Activated CD4-positive, CD25-positive, alpha-beta regulatory T cell treated with anti-CD3 and anti-CD28 coated beads, Interleukin-2, amount 50 U/mL, for 24 hours (primary cell): ENCODE measurements around the gene ISOC1.

ENCODE experiments used
- ATAC-seq, 2 donors: fragments of 150-1000 bp; cut with Tn5 transposase; one replicate each; pipeline ENCODE4 v1.10.0; 2021; ENCODE audit warnings: mild to moderate bottlenecking in 1 of 2, moderate library complexity in 1 of 2

The ISOC1 gene

DNA sequence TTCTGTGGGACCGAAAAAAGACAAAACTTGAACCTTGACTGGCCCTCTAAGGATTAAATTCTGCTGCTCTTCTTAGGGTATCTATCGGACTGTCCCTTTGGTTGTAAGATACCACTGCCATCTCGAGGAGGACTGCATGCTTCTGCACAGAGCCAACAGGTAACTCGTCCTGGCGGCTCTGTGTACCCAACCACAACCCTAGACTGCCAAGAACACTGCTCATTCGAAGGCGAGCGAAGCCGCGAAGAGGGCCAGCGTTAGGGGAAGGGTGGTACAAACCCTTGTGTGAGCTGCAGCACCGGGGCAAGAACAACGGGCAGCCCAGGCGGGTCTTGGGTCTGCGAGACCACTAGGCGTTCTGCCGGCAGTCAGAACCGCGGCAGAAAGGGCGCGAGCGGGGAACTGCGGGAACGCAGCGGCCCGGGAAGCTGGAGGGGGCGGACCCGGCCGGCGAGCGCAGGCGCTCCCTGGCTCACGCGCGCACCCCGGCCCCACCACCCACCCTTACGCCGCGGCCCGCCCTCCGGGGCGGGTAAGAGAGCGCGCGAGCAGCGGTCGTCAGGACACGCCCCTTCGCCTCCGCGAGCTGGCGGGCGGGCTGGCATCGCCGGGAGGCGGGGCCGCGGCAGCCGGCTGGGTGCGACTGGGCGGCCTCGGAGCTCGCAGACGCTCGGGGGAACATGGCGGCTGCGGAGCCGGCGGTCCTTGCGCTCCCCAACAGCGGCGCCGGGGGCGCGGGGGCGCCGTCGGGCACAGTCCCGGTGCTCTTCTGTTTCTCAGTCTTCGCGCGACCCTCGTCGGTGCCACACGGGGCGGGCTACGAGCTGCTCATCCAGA, at the start of gene ISOC1:
Gene ISOC1 (plus strand): TSS at position 663 of the 837 bp plus-strand sequence. CDS start 18 bp downstream, at position 681.
- ATAC-seq = peak; percentile 94

- ATAC-seq = no peak
These were observed 48.4 kb upstream of the ISOC1 start for GRCh38 chr5:129046151-129046550.

DNA sequence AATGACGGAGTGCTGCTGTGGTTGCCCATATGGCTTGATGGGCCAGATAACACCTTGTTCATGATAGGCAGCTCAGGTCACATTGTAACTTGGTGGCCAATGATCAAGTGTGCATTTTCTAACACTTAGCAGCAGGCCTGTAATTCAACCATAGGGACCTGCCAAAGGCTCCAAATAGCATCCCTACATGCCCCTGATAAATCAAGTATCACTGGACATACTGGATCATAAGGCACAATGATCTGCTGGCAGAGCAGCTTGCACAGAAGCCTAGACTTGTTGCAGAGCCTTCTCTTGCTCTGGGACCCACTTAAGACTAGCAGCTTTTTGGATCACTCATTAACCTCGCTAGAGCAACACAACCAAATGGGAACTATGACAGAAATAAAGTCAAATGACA, 46.0 kb upstream of the ISOC1 start:
- ATAC-seq = no peak

DNA sequence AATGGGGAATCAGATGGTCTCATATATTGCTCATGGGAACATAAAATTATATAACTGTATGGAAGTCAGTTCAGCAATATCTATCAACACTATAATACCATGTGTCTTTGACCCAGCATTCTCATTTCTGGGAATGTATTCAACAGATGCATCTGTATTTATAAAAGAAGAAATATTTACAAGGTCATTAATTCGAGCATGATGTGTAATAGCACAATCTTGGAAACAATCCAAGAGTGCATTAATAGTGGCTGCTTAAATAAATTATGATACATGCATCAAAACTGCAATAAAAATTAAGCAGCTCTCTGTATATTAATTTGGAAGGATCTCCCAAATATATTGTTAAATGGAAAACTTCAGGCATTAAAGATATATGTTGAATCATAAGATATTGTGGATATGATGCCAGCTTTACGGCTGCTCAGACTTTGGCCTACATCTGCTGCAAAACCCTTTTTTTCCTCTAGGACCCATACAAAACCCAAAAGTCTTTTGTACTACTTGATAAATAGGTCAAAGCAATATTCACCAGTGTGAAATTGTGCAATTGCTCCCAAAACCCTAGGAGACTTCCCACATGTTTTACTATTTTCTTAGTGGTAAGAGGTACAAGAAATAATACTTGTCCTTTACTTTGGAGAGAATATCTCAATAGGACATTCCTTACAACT, 45.3 kb upstream of the ISOC1 start:
- ATAC-seq = no peak

DNA sequence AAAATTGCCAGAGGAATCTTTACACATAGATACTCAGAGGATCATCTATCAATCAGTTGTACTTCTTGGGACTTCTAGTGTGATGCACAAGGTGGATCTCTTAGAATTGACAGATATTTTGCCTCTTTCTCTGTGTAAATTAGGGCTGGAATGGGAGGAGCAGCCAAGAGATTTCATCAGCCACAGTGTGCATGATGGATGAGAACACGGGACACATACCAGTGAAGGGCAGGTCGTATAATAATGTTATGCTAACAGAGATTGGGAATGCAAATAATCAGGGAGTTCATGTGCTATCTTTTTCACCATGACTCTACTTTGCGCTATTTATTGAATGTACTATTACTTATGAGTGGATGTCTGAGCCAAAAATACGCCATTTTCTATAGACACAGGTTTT, 43.3 kb upstream of the ISOC1 start:
- ATAC-seq = no peak

GRCh38 chr5:129053438-129053837, 41.1 kb upstream of the ISOC1 start:
- no peak for ATAC-seq

GRCh38 chr5:129057329-129057728, 37.2 kb upstream of the ISOC1 start:
- no peak for ATAC-seq

DNA sequence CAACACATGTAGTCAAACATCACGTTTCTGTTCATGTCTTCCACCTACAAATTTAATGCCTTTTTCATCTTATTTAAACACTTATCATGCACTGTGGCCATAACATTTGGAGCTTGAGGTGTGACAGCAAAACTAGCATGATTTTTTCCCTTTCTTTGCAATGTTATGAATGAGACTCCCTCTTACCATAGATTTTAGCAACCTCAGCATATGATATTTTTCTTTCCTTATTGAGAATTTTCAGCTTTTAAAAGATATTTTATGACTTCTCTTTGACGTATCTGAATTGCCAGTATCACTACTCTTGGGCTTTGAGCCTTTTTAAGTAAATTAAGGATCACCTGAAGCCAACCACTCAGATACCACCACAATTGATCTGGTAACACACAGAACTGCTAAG, 32.7 kb upstream of the ISOC1 start:
- no peak for ATAC-seq

- no peak for ATAC-seq
These were observed 31.0 kb upstream of the ISOC1 start for GRCh38 chr5:129063483-129064113.

DNA sequence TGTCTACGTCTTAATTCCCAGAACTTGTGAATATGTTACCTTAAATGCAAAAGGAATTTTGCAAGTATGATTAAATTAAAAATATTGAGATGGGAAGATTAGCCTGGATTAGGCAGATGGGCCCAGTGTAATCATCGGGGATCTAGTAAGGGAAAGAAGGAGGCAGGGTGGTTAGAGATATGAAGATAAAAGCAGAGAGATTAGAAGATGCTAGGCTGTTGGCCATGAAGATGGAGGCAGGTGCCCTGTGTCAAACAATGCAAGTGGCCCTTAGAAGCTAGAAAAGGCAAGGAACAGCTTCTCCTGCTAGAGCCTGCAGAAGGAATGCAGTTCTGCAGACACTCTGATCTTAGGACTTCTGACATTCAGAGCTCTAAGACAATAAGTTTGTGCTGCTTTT, 28.8 kb upstream of the ISOC1 start:
- no peak for ATAC-seq

DNA sequence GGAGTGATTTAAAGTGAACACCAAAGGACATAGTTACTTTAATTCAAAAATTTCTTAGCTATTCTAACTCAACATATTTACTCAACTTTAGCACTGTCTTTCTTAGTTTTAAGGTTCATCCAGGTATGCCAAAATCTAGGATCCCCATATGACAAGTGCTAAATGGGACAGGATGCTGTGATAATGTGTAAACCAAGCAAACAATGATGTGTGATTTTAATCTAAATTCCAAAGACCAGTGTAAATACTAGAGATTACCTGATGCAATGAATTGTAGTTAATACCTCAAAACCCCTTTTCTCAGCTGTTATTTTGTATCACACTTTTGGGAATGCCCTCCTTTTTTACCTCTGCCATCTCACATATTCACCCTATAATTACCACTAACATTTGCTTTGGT, 26.8 kb upstream of the ISOC1 start:
- ATAC-seq = no peak

GRCh38 chr5:129069292-129069691, 25.3 kb upstream of the ISOC1 start:
- no peak for ATAC-seq

- no peak for ATAC-seq
These were observed 21.4 kb upstream of the ISOC1 start for GRCh38 chr5:129073111-129073510.

DNA sequence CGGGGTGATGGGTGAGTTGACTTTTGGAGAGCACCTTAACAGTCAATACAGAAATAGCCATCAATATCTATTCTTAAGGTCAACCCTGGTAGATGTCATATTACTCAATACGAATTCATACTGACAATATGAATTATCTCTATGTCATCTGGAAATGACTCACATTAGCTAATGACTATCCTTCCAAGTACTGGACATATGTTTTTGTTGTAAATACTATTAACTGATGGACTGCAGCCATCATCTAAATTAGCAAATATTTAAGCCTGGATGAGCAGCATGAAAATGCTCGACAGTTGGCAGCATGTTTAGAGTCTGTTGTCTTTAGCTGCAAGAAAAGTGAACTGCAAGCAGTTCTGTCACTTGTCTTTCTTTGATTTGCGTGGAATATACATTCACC, 19.6 kb upstream of the ISOC1 start:
- ATAC-seq = no peak

DNA sequence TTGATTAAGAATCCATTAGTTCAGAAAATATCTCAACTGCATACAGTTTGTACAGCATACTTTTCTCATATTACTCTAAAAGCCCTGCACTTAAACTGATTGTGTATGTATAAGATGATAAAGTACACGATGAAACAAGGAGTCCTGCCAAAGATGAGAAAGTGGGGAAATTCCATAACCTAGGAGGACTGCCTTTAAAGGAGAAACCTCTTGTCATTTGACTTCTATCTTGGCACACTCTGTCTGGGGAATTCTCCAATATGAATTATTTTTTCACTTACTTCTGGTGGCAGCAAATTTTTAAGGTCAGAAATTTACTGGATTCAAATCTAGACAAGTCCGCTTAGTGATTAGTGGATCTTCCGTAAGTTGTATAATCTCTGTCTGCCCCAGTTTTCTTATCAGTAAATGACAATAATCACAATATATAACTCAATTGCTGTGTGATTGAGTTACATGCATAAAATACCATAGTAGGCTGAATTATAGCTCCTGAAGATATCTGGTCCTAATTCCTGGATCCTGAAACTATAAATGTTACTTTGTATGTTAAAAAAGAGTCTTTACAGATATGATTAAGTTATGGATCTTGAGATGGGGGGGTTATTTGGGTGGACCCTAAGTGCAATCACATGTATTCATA, 17.0 kb upstream of the ISOC1 start:
- no peak for ATAC-seq

GRCh38 chr5:129078247-129078646, 16.3 kb upstream of the ISOC1 start:
- ATAC-seq = no peak

DNA sequence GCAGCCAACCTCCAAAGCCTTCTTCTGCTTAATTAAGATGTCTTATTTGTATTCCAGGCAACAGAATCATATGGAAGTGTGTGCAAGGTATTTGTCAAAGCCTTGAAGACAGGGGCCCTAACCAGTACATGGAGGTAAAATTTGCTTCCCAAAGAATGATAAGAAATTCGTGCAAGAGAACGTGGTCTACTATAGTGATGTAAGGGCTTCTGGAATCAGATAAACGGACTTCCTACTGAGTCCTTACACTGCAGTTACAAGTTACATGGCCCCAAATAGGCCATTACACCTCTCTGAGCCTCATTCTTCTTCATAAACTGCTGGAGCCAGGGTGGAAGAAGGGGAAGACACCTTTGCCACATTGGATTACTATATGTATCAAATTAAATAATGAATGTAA, 15.9 kb upstream of the ISOC1 start:
- no peak for ATAC-seq

GRCh38 chr5:129079496-129079895, 15.1 kb upstream of the ISOC1 start:
- no peak for ATAC-seq

DNA sequence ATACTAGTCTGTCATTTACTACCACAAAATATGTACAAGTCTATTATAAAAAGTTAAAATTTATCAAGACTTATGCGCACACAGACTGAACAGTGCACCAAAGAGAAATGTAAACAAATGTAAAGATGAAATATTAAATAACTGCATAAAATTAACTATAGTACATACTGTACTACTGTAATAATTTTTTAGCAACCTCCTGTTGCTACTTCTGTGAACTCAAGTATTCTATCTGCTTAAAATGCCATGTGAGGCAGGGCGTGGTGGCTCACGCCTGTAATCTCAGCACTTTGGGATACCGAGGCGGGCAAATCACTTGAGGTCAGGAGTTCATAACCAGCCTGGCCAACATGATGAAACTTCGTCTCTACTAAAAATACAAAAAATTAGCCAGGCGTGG, 13.8 kb upstream of the ISOC1 start:
- no peak for ATAC-seq

DNA sequence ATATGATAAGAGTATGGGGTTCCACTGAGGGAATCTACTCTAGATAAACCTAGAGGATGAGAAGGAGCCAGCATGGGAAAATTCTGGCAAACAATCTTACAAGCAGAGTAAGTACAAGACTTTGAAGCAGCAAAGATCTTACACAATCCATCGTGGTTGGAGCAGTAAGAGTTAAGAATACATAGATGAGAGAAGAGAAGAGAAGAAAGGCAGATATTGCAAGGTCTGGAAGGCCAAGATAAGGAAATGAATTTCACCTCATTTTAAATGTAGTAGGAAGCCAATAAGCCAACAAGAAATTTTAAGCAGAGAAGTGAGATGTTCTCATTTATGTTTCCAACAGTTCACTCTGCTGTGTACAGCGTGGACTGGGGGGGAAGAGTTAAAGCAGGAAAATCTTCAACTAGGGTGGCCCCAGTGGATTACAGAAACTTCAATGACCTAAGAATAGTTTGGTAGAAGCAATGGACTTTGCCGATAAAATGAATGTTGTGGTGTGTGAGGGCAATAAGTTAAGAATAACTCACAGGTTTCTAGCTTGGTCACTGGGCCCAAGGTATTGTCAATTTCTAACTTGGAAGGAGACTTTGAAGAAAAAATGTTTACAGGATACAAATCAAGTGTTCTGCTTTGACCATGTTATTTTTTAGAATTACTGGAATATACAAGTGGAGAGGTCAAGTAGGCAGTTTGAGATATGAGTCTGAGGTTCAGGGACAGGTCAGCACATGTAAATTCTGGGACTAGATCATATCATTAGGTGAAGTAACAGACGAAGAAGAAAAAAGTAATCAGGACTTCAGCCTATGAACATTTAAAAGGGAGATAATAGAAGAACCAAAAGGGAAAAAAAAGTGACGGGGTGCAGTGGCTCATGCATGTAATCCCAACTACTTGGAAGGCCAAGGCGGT, 12.1 kb upstream of the ISOC1 start:
- no peak for ATAC-seq

DNA sequence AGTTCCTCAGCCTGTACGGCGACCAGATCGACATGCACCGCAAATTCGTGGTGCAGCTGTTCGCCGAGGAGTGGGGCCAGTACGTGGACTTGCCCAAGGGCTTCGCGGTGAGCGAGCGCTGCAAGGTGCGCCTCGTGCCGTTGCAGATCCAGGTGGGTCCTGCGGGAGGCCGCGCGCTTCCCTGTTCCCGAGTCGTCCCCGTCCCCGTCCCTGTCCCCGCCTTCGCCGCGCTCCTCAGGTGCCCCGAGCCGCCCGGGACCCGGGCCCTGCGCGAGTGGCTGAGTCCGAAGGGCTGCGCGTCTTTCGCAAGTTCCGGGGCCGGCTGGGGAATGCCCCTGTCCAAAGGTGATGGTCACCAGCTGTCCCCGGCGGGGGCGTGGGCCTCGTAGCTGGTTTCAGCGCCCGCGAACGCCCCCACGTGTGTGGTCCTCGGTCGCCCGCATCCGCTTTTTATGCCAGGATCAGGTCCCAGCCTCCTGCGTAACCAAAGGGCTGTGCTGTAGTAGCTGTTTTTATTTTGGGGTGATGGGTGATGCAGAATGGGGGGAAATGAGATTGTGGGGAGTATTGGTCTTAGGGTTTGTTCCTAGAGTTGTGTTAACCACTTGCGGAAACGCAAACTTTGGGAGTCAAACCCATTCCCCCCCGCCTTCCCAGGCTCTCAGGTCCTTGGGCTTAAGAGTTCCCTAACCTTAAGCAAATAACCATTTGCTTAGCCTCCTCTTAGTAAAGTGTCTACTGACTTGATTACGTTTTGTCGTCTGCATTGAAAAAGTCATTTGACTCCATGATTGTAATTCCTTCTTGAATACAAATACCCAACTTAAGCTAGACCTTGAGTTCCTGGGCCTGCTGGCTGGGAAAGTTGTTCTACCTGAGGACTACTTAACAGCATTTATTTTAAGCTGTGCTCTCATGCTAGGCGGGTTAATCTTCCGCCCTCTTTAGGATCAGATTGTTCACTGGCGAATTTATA, 663 bp downstream of the ISOC1 start:
- peak in 1 of 2 donors; percentile 19 for ATAC-seq
